ENCODE data around the gene PSMD13. TPM values are rescaled to one million over a fixed set of nuclear protein-coding genes. Genes with fewer than 3 reads are reported as not detected.
"Not testable (repeated sequence)": the region's sequence is repeated elsewhere in the genome, so short reads cannot be mapped to it uniquely, and the experiment has no call there.

Gene PSMD13
- 100 to 1,000 TPM; 220 to 228 TPM for total RNA-seq

DNA sequence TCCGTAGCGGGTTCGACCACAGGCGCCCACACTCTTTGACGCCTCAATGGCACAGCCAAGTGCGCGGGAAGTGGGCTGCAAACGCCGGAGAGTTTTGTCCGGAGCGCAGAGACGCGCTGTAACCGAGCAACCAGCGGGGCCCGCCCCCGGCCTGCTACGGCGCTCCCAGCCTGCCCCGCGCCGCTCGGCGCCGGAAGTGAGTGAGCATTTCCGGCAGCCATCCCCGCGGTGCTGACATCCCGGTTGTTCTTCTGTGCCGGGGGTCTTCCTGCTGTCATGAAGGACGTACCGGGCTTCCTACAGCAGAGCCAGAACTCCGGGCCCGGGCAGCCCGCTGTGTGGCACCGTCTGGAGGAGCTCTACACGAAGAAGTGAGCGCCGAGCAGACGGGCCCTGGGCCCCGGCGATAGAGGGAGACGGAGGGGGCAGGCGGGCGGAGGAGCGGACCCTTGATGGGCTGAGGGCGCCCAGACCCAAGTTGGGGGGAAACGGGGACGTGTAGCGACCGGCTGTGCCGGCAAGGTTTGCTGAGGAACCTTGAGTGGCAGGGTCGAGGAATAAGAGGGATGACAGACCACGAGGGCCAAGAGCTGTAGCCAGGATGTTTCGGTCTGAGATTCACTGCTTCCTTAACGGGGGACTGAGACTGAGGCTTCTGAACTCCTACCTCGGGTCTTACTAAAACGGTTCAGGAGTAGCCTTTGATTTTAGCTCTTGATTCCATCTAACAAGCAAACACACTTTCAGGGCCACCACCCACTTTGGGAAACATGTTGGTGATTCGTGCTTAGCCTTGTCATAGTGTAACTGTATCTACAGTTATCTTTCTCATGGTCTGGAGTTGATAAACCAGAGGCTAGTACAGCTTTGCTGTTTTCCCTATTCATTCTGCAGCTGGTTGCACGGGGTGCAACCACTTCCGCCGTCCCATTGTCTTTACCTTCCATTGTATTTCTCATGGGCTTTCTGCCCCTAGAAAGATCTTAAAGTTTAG is at the start of gene PSMD13:
PSMD13 (plus strand) TSS at position 203 of the 994 bp plus-strand sequence; CDS start at position 277, 74 bp downstream.
- H3K27ac Mint-ChIP-seq = peak within 1 kb of the TSS; percentile 99
- ATAC-seq (peak; percentile 87), DNase-seq (peak; percentile 94)
- H3K27me3 Mint-ChIP-seq = no peaks in the 10 kb centered on the region
- TF ChIP-seq, protein P1, sequence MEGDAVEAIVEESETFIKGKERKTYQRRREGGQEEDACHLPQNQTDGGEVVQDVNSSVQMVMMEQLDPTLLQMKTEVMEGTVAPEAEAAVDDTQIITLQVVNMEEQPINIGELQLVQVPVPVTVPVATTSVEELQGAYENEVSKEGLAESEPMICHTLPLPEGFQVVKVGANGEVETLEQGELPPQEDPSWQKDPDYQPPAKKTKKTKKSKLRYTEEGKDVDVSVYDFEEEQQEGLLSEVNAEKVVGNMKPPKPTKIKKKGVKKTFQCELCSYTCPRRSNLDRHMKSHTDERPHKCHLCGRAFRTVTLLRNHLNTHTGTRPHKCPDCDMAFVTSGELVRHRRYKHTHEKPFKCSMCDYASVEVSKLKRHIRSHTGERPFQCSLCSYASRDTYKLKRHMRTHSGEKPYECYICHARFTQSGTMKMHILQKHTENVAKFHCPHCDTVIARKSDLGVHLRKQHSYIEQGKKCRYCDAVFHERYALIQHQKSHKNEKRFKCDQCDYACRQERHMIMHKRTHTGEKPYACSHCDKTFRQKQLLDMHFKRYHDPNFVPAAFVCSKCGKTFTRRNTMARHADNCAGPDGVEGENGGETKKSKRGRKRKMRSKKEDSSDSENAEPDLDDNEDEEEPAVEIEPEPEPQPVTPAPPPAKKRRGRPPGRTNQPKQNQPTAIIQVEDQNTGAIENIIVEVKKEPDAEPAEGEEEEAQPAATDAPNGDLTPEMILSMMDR (IDR thresholded peaks at IDR 0.05) = no peak
- peak within 1 kb of the TSS; percentile 95 for H3K4me3 Mint-ChIP-seq
- ChIA-PET POLR2A (interaction anchor here (0.8 to 6.1 kb wide), 21 partner anchors 9 to 170 kb away, joined by 3 to 43 read pairs (median 5); partner anchors contain the start of genes BET1L, NLRP6, PGGHG and RIC8A), CTCF (interaction anchor here (0.9 to 6.3 kb wide), 7 partner anchors 13 to 213 kb away, joined by 3 to 68 read pairs (median 3); partner anchors contain the start of genes BET1L, PTDSS2 and RIC8A)
- peaks cover 36% of the 10 kb centered on the region for H3K36me3 Mint-ChIP-seq (ENCODE audit: low read depth)
- peaks cover 43% of the 10 kb centered on the region for H3K4me1 Mint-ChIP-seq (ENCODE audit: low read depth)
- no peaks in the 10 kb centered on the region for H3K9me3 Mint-ChIP-seq
- intact Hi-C loops (cut with micrococcal nuclease) = loop anchor here (1.0 kb wide), 1 partner anchor 30 kb away; the partner anchor contains the start of genes BET1L and RIC8A

DNA sequence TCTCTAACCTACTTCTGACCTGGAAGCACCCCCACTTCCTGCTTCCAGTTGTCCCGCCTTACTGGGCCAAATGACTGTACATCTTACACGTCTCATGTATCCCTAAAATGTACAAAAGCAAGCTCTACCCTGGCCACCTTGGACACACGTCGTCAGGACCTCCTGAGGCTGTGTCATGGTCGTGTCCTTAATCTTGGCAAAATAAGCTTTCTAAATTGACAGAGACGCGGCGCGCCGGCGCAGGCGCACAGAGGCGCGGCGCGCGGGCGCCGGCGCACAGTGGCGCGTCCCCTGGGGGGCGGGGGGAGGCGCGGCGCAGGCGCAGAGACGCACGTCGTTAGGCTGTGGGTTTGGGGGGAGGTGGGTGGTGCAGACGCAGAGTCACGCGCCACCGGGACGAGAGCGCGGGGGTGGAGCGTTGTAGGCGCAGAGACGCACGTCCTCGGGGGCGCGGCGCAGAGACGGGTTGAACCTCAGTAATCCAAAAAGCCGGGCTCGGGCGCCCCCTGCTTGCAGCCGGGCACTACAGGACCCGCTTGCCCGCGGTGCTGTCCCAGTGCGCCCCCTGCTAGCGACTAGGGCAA is 47.5 kb upstream of the PSMD13 start:
- DNase-seq = peak; percentile 2
- H3K4me1 Mint-ChIP-seq (ENCODE audit: low read depth); H3K36me3 Mint-ChIP-seq (ENCODE audit: low read depth); POLR2A ChIA-PET; H3K27ac Mint-ChIP-seq; H3K4me3 Mint-ChIP-seq; H3K9me3 Mint-ChIP-seq; ATAC-seq; H3K27me3 Mint-ChIP-seq; intact Hi-C loops (cut with micrococcal nuclease); CTCF ChIA-PET: not testable (repeated sequence)

DNA sequence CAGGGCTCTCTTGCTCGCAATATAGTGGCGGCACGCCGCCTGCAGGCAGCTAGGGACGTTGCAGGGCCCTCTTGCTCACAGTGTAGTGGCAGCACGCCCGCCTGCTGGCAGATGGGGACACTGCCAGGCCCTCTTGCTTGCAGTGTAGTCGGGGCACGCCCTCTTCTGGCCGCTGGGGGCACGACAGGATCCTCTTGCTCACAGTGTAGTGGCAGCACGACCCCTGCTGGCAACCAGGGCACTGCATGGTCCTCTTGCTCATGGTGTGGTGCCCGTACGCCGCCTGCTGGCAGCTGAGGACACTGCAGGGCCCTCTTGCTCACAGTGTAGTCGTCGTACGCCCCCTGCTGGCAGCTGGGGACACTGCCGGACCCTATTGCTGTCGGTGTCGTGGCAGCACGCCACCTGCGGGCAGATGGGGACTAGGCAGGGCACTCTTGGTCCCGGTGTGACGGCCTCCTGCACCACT is 46.9 kb upstream of the PSMD13 start:
- H3K36me3 Mint-ChIP-seq (ENCODE audit: low read depth); CTCF ChIA-PET; H3K27ac Mint-ChIP-seq: not testable (repeated sequence)

DNA sequence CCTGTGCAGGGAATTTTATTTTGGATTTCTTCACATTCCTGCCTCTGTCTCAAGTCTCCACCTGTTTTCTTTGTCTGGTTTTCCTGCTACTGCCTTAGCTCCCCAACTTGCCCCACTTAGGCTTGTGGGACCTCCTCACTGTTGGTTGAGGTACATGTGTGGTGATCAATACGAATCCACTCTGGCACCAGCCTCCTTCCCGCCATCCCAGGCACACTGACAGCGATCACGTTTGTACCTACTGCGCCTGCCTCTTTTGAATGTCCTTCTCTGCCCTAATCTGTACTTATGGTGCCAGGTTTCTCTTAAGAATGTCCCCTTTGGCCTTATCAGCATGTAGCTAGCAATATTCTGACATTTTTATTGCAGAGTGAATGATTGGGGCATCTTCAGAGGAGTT is 46.2 kb upstream of the PSMD13 start:
- not testable (repeated sequence) for ATAC-seq

More for the DNA sequence above, 46.9 kb upstream of the PSMD13 start:
- H3K9me3 Mint-ChIP-seq; H3K4me3 Mint-ChIP-seq; intact Hi-C loops (cut with micrococcal nuclease); H3K4me1 Mint-ChIP-seq (ENCODE audit: low read depth); POLR2A ChIA-PET; H3K27me3 Mint-ChIP-seq: not testable (repeated sequence)
- DNase-seq = peak; percentile 67
- TF ChIP-seq, protein P1 (IDR thresholded peaks at IDR 0.05) = peak; percentile 62
- ATAC-seq = peak; percentile 90

DNA sequence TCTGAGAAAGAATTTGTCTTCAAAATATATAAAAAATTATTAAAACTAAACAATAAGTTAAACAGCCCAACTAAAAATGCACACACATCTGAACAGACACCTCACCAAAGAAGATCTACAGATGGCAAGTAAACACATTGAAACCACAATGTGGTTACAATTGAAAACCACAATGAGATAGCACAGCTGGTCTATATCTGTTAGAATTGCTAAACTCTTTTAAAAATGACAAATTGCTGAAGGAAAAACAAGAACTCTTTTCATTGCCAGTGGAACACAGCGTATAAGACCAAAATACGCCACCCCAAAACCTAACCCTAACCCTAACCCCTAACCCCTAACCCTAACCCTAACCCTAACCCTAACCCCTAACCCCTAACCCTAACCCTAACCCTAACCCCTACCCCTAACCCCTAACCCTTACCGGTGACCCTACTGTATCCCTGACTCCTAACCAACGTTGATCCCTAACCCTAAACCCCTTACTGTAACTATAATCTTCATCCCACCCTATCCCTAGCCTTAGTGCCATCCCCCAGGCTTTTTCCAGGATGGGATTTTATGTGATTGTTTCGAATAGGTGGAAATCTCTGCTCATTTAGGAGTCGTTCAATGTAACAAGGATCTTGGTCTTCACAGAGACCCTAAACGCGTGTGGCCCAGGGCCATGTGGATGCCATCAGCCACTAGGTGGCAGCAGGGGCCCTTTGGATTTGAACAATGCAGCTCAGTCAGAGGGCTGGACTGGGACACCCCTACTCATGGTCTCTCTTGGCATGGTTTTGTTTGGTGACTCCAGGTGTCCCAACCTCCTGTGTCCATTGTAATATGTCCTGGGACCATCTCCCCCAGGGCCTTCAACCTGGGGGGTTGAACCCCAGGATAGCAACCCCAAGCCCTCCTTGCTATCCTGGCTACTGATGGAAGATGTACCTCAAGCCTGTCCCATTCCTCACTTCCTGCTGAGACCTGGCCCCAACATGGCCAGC is 45.0 kb upstream of the PSMD13 start:
- H3K27ac Mint-ChIP-seq; H3K27me3 Mint-ChIP-seq; POLR2A ChIA-PET; CTCF ChIA-PET; H3K36me3 Mint-ChIP-seq (ENCODE audit: low read depth); H3K9me3 Mint-ChIP-seq; H3K4me1 Mint-ChIP-seq (ENCODE audit: low read depth); H3K4me3 Mint-ChIP-seq; intact Hi-C loops (cut with micrococcal nuclease); DNase-seq: not testable (repeated sequence)
- peak; percentile 35 for ATAC-seq

More for the DNA sequence above, 46.2 kb upstream of the PSMD13 start:
- CTCF ChIA-PET; POLR2A ChIA-PET; H3K4me3 Mint-ChIP-seq; intact Hi-C loops (cut with micrococcal nuclease); H3K27ac Mint-ChIP-seq; H3K36me3 Mint-ChIP-seq (ENCODE audit: low read depth); H3K27me3 Mint-ChIP-seq; H3K9me3 Mint-ChIP-seq; H3K4me1 Mint-ChIP-seq (ENCODE audit: low read depth): not testable (repeated sequence)
- DNase-seq = peak; percentile 1

DNA sequence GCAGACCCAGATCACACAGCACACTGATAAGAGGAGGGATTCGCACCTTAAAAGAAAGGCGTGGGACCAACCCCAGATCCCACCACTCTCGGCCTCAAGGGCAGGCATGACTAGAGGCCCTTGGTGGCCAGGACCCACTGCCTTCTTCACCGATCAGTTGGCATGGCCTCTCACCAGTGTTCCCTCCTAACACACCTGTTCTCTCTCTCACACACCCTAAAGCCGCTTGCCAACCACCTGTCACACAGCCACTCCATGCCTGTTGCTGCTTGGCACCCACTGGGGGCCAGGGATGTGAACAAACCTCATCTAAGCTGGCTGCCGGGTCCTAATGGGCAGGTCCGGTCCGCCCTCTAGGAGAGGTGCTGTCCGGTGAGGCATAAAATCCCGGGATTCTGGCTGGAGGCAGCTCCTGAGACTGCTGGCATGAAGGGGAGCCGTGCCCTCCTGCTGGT is 44.1 kb upstream of the PSMD13 start, which contains the start of gene SCGB1C1:
SCGB1C1 (plus strand) TSS at position 405 of the 455 bp plus-strand sequence; CDS start at position 427, 22 bp downstream.
- CTCF ChIA-PET; POLR2A ChIA-PET; H3K27me3 Mint-ChIP-seq; H3K9me3 Mint-ChIP-seq; ATAC-seq; DNase-seq; H3K4me1 Mint-ChIP-seq (ENCODE audit: low read depth); H3K27ac Mint-ChIP-seq; H3K4me3 Mint-ChIP-seq; intact Hi-C loops (cut with micrococcal nuclease); H3K36me3 Mint-ChIP-seq (ENCODE audit: low read depth): not testable (repeated sequence)

DNA sequence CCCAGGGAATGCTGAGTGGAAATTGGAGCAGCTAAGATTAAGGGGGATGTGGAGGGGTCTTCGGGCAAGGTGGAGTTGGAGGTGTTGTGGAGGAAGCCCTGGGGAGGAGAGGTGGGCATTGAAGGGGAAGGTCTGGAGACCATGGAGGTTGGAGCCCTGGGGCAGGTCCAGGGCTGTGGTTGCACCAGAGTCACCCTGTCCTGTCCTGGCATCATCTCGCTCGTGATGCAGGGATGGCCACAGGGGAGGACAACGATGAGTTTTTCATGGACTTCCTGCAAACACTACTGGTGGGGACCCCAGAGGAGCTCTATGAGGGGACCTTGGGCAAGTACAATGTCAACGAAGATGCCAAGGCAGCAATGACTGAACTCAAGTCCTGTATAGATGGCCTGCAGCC is 43.3 kb upstream of the PSMD13 start:
- intact Hi-C loops (cut with micrococcal nuclease); ATAC-seq: not testable (repeated sequence)

More for the DNA sequence above, 43.3 kb upstream of the PSMD13 start:
- H3K4me3 Mint-ChIP-seq; H3K36me3 Mint-ChIP-seq (ENCODE audit: low read depth); H3K27ac Mint-ChIP-seq; CTCF ChIA-PET; H3K27me3 Mint-ChIP-seq; H3K4me1 Mint-ChIP-seq (ENCODE audit: low read depth); POLR2A ChIA-PET; H3K9me3 Mint-ChIP-seq: not testable (repeated sequence)
- peak; percentile 2 for DNase-seq
